HG02885 (cell line): Measurements from ENCODE around the gene FGF14.

ENCODE experiments used
- ATAC-seq: cut with Tn5 transposase; IDR thresholded peaks from one replicate; pipeline ENCODE4 v1.9.1; 2021; ENCODE audit warnings: mild to moderate bottlenecking; ENCODE audit not compliant: unreplicated experiment, poor library complexity

Gene FGF14

DNA sequence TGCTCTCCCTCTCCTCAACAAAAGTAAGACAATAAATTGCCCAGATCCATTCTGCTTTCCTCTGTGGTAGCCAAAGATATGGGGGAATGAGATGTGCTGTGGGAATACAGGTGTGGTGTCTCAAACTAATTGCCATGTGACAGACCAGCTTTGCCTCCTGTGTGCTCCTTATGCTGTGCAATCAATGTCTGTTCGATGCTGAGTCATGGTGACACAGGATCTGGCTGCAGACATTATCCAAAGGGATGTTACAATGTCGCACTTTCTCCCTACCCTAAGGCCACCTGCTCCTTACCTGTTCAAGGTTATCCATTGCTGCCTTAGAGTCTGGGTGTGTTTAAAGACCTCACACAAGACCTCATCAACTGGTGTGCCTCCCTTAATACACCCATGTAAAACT, 32.5 kb downstream of the FGF14 start:
- no peak for ATAC-seq

DNA sequence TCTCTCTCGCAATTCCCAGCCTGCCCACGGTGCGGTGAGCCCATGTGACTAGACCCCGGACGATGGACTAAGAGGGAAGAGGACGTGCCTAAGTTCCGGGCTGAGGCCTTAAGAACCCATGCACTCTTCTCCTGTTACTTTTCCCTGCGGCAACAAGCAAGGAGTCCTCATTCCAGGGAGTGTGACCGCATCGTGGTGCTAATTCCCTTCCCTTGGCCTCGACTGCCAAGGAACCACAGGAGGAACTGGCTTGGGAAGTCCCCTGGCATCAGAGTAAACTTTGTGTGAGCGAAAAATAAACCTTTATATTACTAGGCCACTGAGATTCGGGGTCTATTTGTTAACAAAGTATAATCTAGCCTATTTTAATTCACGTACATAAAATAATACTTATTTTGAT, 34.0 kb downstream of the FGF14 start:
- ATAC-seq, result no peak

DNA sequence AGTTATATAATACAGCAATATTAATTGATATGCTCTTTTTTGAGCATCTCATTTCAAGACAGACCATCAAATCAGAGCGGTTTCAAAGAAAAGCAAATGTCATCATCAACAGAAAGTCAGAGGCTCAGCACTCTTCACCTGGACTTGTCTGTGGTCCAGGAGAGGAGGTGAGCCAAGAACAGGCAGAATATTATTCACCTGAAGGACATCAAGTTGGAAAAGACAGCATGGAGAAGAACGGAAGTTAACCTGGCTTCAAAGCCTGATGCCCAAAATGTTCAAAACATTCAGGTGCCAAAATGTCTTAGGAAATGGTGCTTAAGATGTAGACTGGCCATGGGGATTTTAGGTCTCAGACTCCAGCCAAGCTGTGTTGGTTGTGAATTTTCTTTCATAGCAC, 40.7 kb downstream of the FGF14 start:
- no peak for ATAC-seq

- ATAC-seq, result no peak
Measured at GRCh38 chr13:102359264-102359663, 42.6 kb downstream of the FGF14 start.

DNA sequence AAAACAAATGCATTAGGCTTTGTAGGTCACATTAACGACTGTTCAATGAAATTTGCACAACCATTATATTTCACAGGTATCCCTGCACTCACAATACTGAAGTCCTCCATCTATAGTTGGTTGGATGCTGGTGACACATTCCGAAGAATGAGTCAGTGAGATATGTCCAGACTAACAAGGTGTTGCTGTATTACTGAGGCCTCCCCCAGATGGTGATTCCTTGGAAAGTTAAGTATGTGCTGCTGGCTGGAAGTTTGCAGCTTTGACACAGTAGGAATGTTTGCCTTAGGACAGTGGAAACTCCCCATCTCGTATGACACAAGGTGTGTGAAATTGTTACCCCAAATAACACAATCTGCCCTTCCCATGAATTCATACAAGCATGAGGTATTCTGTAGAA, 46.6 kb downstream of the FGF14 start:
- no peak for ATAC-seq

DNA sequence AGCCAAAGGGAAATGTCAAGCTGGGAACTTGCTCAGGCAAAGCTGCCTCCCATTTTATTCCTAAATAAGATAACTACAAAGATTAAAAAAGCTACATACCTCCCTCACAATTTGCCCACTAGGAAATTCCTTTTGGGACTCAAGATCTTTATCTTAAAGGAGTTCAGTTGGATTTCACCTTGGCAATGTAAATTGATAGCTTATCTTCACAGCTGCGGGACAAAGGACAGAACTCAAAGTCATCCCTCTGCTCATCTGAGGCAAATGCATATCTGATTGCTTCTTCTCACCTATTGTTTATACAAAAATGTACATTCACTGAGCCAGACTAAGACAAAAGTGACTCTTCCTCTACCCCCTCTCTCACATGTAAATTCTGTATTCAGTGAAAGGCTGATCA, 47.8 kb downstream of the FGF14 start:
- ATAC-seq, result no peak

DNA sequence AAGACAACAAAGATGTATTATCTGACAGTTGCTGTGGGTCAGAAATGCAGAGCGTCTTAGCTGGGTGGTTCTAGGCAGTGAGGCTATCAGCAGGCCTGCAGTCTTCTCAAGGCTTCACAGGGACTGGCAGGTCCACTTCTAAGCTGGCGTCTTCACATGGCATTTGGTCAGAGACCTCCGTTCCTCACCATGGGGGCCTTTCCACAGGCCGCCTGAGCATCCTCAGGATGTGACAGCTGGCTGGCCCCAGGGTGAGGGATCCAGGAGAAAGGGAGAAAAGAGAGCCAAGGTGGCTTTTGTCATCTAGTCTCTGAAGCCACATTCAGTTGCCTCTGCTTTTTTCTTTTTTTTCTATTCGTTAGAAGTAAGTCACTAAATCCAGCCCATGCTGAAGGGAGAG, 50.3 kb downstream of the FGF14 start:
- ATAC-seq, result no peak

- ATAC-seq, result no peak
Measured at GRCh38 chr13:102347490-102347889, 54.4 kb downstream of the FGF14 start.

DNA sequence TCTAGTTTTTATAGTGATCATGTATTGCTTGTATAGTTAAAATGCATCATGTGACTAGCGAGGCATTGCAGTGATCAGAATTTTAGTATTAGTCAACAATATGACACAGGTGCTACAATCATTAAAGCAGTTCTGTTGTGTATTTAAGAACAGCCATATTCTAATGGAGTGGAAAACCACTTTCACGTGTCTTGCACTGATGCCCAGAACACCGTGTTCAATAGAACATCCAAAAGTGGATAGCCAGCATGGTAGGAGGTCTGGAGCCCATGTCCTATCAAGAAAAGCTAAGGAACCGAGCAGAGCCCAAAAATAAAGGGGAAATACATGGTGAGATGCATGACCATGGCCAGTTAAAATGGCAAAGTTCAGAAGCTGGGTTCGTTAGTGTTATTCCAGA, 55.1 kb downstream of the FGF14 start:
- no peak for ATAC-seq

DNA sequence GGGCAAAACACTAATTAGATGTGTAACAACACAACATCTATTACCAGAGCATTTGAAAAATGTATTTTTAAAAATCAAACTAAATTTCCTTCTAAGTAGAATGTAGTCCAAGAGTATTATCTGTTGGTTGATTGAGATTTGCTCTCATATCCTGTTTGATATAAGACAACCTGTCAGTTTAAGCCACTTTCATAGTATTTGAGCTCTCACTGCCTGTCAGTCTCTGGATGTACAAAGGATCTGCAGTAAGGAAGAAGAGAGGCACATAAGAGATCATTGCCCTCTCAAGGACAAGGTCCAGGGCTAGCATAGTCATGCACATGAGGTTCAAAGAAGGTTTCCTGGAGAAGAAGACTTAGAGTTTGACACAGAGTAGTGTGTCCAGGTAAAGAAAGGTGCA, 57.4 kb downstream of the FGF14 start:
- ATAC-seq, result no peak

DNA sequence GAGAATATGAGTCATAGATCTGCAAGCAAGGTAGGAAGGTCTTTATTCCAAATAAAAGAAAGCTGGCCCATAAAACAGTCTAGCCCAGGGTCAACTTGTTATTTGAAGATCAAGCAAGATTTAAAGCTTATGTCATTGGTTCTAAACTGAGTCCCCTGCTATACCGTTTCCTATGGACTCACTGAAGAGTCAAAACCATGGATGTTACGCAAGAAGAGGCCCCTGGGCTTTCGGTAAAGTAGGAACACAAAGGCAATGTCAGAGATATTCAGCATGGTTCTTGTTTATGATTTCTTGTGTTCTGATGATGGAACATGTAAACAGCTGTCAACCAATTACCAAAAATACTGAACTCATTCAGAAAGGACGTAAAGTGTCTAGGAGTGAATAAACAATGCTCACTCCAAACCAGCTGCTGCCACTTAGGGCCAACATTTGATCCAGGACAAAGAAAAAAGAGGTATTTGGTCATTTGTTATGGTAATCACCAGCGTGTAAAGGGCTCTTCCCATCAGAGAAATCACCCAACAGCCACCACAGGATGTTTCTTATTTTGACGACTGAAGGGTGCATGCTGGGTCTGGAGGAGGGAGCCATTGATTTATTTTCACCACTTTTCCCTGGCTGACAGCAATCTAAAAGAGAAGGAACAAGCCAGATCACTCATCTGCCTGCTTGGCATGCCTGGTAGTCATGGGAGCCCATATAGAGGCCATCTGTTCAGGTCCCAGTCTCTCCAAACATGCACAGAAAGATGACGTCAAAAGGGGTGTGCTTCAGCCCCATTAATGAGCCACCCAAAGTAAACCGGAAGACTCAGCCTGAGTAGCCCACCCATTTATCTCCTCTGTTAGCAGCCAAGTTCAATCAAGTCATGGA, 68.3 kb downstream of the FGF14 start:
- ATAC-seq, result no peak

- peak; percentile 71 for ATAC-seq
Measured at GRCh38 chr13:102328909-102329308, 72.9 kb downstream of the FGF14 start.

DNA sequence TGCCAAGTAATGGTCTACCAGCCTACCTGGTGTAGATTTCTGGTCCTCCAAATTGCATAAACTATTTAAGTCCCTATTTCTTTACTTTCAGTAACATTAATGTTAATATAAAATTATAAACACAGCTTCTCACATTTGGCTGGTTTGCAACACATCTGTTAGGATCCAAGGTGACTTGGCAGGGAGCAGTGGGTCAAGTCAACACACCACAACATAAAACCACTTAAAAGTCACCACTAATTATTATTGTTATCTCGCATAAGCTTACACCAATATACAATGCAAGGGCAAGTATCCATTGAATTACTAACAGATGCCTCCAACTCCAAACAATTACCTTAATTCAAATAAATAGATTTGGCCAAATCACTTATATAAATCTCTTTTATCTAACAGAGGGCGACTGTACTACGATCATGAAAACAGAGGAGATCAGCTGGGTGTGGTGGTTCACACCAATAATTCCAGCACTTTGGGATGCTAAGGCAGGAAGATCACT, 74.7 kb downstream of the FGF14 start:
- no peak for ATAC-seq

GRCh38 chr13:102326381-102327118, 75.3 kb downstream of the FGF14 start:
- no peak for ATAC-seq

GRCh38 chr13:102325321-102325720, 76.5 kb downstream of the FGF14 start:
- ATAC-seq, result no peak

GRCh38 chr13:102323505-102323904, 78.3 kb downstream of the FGF14 start:
- ATAC-seq, result no peak

GRCh38 chr13:102323012-102323411, 78.8 kb downstream of the FGF14 start:
- no peak for ATAC-seq

DNA sequence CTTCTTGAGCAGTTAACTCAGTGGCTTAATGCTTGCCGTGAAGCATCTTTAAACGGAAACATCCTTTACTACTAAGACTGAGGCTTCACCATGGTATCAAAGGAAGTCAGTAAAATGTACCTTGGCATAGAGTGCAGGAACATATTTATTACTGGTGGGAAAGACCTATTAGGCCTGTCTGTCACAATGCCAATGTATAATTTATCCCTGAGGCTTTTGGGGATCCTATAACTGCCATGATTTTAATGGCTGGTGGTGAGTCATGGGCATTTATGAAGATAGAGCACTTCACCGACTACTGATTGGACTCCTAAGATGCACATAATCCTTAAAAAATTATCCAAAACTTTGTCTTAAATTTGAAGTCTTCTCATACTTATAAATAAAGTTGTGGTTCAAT, 79.6 kb downstream of the FGF14 start:
- ATAC-seq, result no peak

DNA sequence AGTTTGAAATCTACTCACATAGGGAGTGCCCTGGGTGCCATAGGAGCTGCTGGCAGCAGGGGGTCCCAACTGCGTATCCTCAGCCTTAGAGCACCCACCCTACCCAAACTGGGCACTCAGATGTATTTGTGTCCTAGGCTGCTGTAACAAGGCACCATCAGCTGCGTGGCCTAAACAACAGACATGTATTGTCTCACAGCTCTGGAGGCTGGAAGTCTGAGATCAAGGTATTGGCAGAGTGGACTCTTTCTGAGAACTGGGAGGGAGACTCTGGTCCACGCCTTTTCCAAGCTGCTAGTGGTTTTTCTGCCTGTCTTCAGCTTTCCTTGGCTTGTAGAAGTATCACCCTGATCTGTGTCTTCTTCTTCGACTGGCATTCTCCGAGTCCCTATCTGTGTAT, 83.6 kb downstream of the FGF14 start:
- no peak for ATAC-seq

GRCh38 chr13:102317593-102317992, 84.3 kb downstream of the FGF14 start:
- ATAC-seq, result no peak

- ATAC-seq, result no peak
Measured at GRCh38 chr13:102316732-102317131, 85.1 kb downstream of the FGF14 start.

DNA sequence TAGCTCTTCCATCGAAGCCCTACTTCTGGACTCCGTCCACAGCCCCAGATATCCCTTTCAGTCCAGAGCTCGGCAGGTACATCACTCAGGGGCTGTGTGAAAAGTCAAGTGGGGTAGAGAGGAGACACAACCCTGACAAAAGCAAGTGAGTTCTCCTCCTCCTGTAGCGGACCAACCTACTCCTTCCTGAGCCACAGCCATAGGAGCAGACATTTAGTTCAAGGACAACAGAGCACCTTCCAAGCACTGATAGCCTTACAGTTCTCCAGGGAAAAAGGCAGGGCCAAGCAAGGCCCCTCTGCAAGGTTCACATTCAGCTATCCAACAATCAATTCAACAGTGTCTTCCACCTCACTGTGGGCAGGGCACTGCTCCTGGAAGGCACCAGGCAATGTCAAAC, 89.0 kb downstream of the FGF14 start:
- no peak for ATAC-seq
